Brain microvascular endothelial cell (primary cell): ENCODE data around the gene PISD.

Source experiments
- DNase-seq: peaks from one replicate; pipeline ENCODE4 v3.0.0-alpha.2; 2020
- H3K27ac ChIP-seq: fragments of 250-450 bp; sonication (Bioruptor Pico); 2 replicates; pipeline ENCODE4 v1.5.1; 2020; ENCODE audit warnings: mild to moderate bottlenecking, moderate library complexity
- H3K27me3 ChIP-seq: fragments of 250-450 bp; sonication (Bioruptor Pico); replicated peaks from 2 replicates; pipeline ENCODE4 v1.5.1; 2020; ENCODE audit warnings: mild to moderate bottlenecking
- H3K36me3 ChIP-seq: fragments of 250-450 bp; sonication (Bioruptor Pico); replicated peaks from 2 replicates; pipeline ENCODE4 v1.5.1; 2020; ENCODE audit warnings: mild to moderate bottlenecking
- H3K4me3 ChIP-seq: 2 replicates; pipeline ENCODE4 v1.5.1; 2011; ENCODE audit warnings: low read depth, mild to moderate bottlenecking, control low read depth, low read length, moderate library complexity
- CTCF ChIP-seq: IDR thresholded peaks from 2 replicates; pipeline ENCODE4 v1.5.1; 2011; ENCODE audit warnings: low read depth, mild to moderate bottlenecking, moderate library complexity, low read length, control low read depth, inconsistent platforms; ENCODE audit errors: missing control alignments
- in situ Hi-C: cut with HindIII; loops from 2 replicates; pipeline ENCODE4 v1.10.0; 2017; ENCODE audit warnings: low sequenced_read_pairs, low pct_ligation_motif_present

Gene PISD

GRCh38 chr22:31611061-31611760 lies 50.8 kb downstream of the PISD start:
- in situ Hi-C loops = no loop called here
- Histone ChIP-seq H3K27ac (no peak overlapping the region), H3K36me3 (no peaks in the 10 kb centered on the region), H3K4me3 (no peak overlapping the region), H3K27me3 (no peaks in the 10 kb centered on the region)
- DNase-seq = no peak
- no peak for TF ChIP-seq CTCF

GRCh38 chr22:31610611-31611010 lies 51.4 kb downstream of the PISD start:
- in situ Hi-C loops = no loop called here

DNA sequence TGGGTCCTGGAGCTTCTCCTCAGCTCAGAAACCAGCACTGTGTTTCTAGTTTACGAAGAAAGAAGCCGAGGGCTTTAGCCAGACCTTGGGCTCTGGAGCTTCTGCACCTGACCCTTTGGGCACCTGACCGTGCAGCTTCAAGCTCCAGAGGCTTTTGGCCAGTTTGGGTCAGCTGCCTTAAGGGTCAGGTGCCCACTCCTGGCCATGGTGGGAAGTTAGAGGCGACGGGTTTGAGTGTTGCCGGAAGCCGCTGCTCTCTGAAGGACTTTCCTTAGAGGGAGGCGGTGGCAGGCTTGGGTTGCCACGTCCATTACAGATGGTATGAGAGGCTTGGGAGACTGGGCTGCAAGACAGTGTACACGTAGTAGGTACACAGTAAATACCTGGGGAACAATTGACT lies 52.3 kb downstream of the PISD start:
- no peak for DNase-seq
- H3K27me3 ChIP-seq = no peaks in the 10 kb centered on the region
- in situ Hi-C loops = no loop called here
- no peaks in the 10 kb centered on the region for H3K36me3 ChIP-seq
- no peak overlapping the region for H3K4me3 ChIP-seq
- TF ChIP-seq CTCF = no peak
- no peak overlapping the region for H3K27ac ChIP-seq

More at GRCh38 chr22:31610611-31611010, 51.4 kb downstream of the PISD start:
- DNase-seq = no peak
- TF ChIP-seq CTCF = no peak
- no peak overlapping the region for H3K4me3 ChIP-seq
- no peaks in the 10 kb centered on the region for H3K36me3 ChIP-seq
- no peaks in the 10 kb centered on the region for H3K27me3 ChIP-seq
- H3K27ac ChIP-seq = no peak overlapping the region

GRCh38 chr22:31607696-31608095 lies 54.3 kb downstream of the PISD start:
- no peaks in the 10 kb centered on the region for H3K27me3 ChIP-seq
- TF ChIP-seq CTCF = no peak
- in situ Hi-C loops = no loop called here
- H3K27ac ChIP-seq = no peak overlapping the region
- DNase-seq = no peak
- no peak overlapping the region for H3K4me3 ChIP-seq
- no peaks in the 10 kb centered on the region for H3K36me3 ChIP-seq

GRCh38 chr22:31605851-31606585 lies 56.0 kb downstream of the PISD start:
- TF ChIP-seq CTCF = no peak
- Histone ChIP-seq H3K27ac (no peak overlapping the region), H3K4me3 (no peak overlapping the region), H3K27me3 (no peaks in the 10 kb centered on the region), H3K36me3 (no peaks in the 10 kb centered on the region)
- in situ Hi-C loops = no loop called here
- no peak for DNase-seq
